Liver (tissue), 3 donors: Measurements from ENCODE around the gene FSIP1.

Experiments used
- CTCF ChIP-seq: fragments of 150-350 bp; IDR thresholded peaks from 2 replicates; pipeline ENCODE4 v1.5.1; 2017; ENCODE audit warnings: improper control_type of control experiment, low read depth, low read length; ENCODE audit not compliant: missing input control
- EGR1 ChIP-seq, 2 donors: IDR thresholded peaks; 2 replicates each; pipeline ENCODE4 v1.6.1; 2016 to 2018; ENCODE audit warnings: antibody characterized with exemption in 2 of 2, low read depth in 2 of 2
- GABPA ChIP-seq, 2 donors: IDR thresholded peaks in 1 of 2; conservative IDR thresholded peaks in 1 of 2; 2 replicates each; pipeline ENCODE4 v1.6.1; 2016; ENCODE audit warnings: antibody characterized with exemption in 2 of 2, mild to moderate bottlenecking in 1 of 2, moderate library complexity in 1 of 2
- JUND ChIP-seq, 2 donors: IDR thresholded peaks; 2 replicates each; pipeline ENCODE4 v1.6.1; 2016; ENCODE audit warnings: antibody characterized with exemption in 2 of 2
- donor health status: healthy.
- donor health status: healthy.

GRCh38 chr15:39618063-39618823 is 164.4 kb downstream of the FSIP1 start:
- TF ChIP-seq CTCF (no peak), GABPA (IDR thresholded peaks at IDR 0.05 in 1 of 2, conservative IDR thresholded peaks at IDR 0.05 in 1 of 2) (no peak), JUND (IDR thresholded peaks at IDR 0.05) (no peak), EGR1 (IDR thresholded peaks at IDR 0.05; ENCODE audit: low read depth in 2 of 2) (no peak)
